Pancreas (tissue), 10 donors: Measurements from ENCODE around the gene VSIR. TPM values are rescaled to one million over a fixed set of nuclear protein-coding genes. Genes with fewer than 3 reads are reported as not detected.

Experiments
- ATAC-seq, 4 donors: fragments of 200-7000 bp; cut with Tn5 transposase; one replicate each; pipeline versions ENCODE4 v1.8.0 to v1.9.1; 2020; ENCODE audit warnings: mild to moderate bottlenecking in 4 of 4, moderate library complexity in 4 of 4
- DNase-seq, 6 donors: peaks; one replicate each; pipeline ENCODE4 v3.0.0-alpha.2; 2020
- FAIRE-seq: peaks from 2 replicates; lab custom pipeline; 2012; peaks lifted over from hg19 to GRCh38; lab: Jason Lieb, UNC
- H3K27ac ChIP-seq, 4 donors: fragments of 200-600 bp; sonication (generic); 1 replicate in 3 of 4; 2 replicates in 1 of 4; pipeline versions ENCODE4 v1.5.0 to v1.8.0; 2020
- H3K27me3 ChIP-seq, 4 donors: fragments of 200-600 bp; one replicate each; pipeline ENCODE4 v1.8.0; 2021
- H3K36me3 ChIP-seq, 3 donors: fragments of 200-600 bp; sonication (generic) in 1 of 3; one replicate each; pipeline versions ENCODE4 v1.5.0 to v1.8.0; 2020 to 2021
- H3K4me1 ChIP-seq, 3 donors: fragments of 200-600 bp; one replicate each; pipeline ENCODE4 v1.8.0; 2021
- H3K4me3 ChIP-seq, 4 donors: fragments of 200-600 bp; sonication (generic) in 2 of 4; one replicate each; pipeline versions ENCODE4 v1.5.0 to v1.8.0; 2020 to 2021
- H3K9me3 ChIP-seq, 4 donors: fragments of 200-600 bp; one replicate each; pipeline ENCODE4 v1.8.0; 2021
- CTCF ChIP-seq, 4 donors: fragments of 200-600 bp; sonication (generic) in 3 of 4; IDR thresholded peaks; one replicate each; pipeline versions ENCODE4 v1.5.0 to v1.8.0; 2021; ENCODE audit warnings: antibody characterized with exemption in 4 of 4
- WGBS, 2 donors: extraction: QIAGEN DNeasy Blood & Tissue Kit; methylation state at CpG; one replicate each; pipeline ENCODE4 v1.1.7; 2013; 5-methylcytosine and 5-hydroxymethylcytosine counted together
- intact Hi-C, 3 donors: fragments of 100-400 bp; cut with DNase I; formaldehyde crosslinking; loops; one replicate each; pipeline versions ENCODE4 v1.11.1 to v1.14.2; 2022
- polyA plus RNA-seq, 2 donors: library from polyadenylated mRNA; stranded (reverse); fragments of 200-250 nt; gene quantifications; one replicate each; pipeline ENCODE4 v1.2.3, GENCODE V29; 2013
- total RNA-seq, 6 donors: library from RNA; stranded (reverse); fragmentation: NEBNext Ultra II Directional in 4 of 6; extraction: Animal tissue kit (Norgen Biotek cat#: 25700) in 4 of 6; gene quantifications; one replicate each; pipeline versions ENCODE4 v1.2.1 to v1.2.4, GENCODE V29; 2021 to 2023
- donor health status: healthy with polysubstance abuse.
- donor health status: DM: no; HTN: no; CAD: no; lungs with moderate emphysema.
- donor health status: DM: no; HTN: no; CAD: no.
- donor health status: control.
- donor health status: control.
- donor health status: Bipolar disorder and iron deficiency.
- donor health status: DM: yes; HTN: yes; CAD: no.
- donor health status: DM: no; HTN: no; CAD: no.
- donor health status: DM: no; HTN: no; CAD: no.
- donor health status: DM: yes; HTN: yes; CAD: no.

The VSIR gene
- total and polyA plus RNA-seq, 8 donors: 3.7 to 27.6 (median 9.3) TPM

GRCh38 chr10:71776481-71776925 lies 3.2 kb upstream of the VSIR start:
- FAIRE-seq: no peak
- DNase-seq: peak in 1 of 6 donors; percentile 15
- intact Hi-C loops: no loop called here
- Histone ChIP-seq H3K4me3 (no peak overlapping the region), H3K36me3 (no peaks in the 10 kb centered on the region), H3K9me3 (no peaks in the 10 kb centered on the region), H3K27ac (no peak overlapping the region), H3K4me1 (peaks cover 0 to 5% (median 0%) of the 10 kb centered on the region in 3 donors), H3K27me3 (no peaks in the 10 kb centered on the region)
- no peak for ATAC-seq
- 81 to 86% methylated on average over 2 of the region's 2 CpGs for WGBS, 2 donors
- no peak for TF ChIP-seq CTCF (IDR thresholded peaks at IDR 0.05)

GRCh38 chr10:71774916-71775702 lies 1.8 kb upstream of the VSIR start:
- DNase-seq: peak in 1 of 6 donors; percentile 45
- H3K4me1 ChIP-seq: peaks cover 0 to 6% (median 5%) of the 10 kb centered on the region in 3 donors
- H3K9me3 ChIP-seq: no peaks in the 10 kb centered on the region
- ATAC-seq: peak in 1 of 4 donors; percentile 11
- WGBS, 2 donors: 61 to 95% methylated on average over 3 of the region's 3 CpGs
- intact Hi-C loops: no loop called here
- H3K36me3 ChIP-seq: no peaks in the 10 kb centered on the region
- no peak overlapping the region for H3K27ac ChIP-seq
- H3K4me3 ChIP-seq: no peak overlapping the region
- FAIRE-seq: no peak
- no peaks in the 10 kb centered on the region for H3K27me3 ChIP-seq
- TF ChIP-seq CTCF (IDR thresholded peaks at IDR 0.05): no peak

- no peaks in the 10 kb centered on the region for H3K27me3 ChIP-seq
- H3K9me3 ChIP-seq: no peaks in the 10 kb centered on the region
- no peaks in the 10 kb centered on the region for H3K36me3 ChIP-seq
- TF ChIP-seq CTCF (IDR thresholded peaks at IDR 0.05): no peak
- peaks cover 0 to 9% (median 5%) of the 10 kb centered on the region in 3 donors for H3K4me1 ChIP-seq
- intact Hi-C loops: no loop called here
- peak overlapping the region; percentile 39 to 74 (median 68) for H3K27ac ChIP-seq
- FAIRE-seq: no peak
- WGBS, 2 donors: 70 to 75% methylated on average over 4 of the region's 4 CpGs
- no peak for DNase-seq
- H3K4me3 ChIP-seq: peak overlapping the region; percentile 35 to 67 (median 43)
- ATAC-seq: peak; percentile 2 to 11 (median 5)
Observed at GRCh38 chr10:71772832-71773220, 494 bp downstream of the VSIR start.

GRCh38 chr10:71771821-71772617 lies 1.3 kb downstream of the VSIR start:
- H3K4me1 ChIP-seq: peaks cover 0 to 17% (median 5%) of the 10 kb centered on the region in 3 donors
- no peak for FAIRE-seq
- peak; percentile 21 to 47 (median 36) for ATAC-seq
- WGBS, 2 donors: 42 to 51% methylated on average over 2 of the region's 2 CpGs
- intact Hi-C loops: no loop called here
- peak overlapping the region in 3 of 4 donors; percentile 35 to 67 (median 40) for H3K4me3 ChIP-seq
- DNase-seq: peak in 3 of 6 donors; percentile 25 to 51 (median 48)
- H3K36me3 ChIP-seq: no peaks in the 10 kb centered on the region
- no peak for TF ChIP-seq CTCF (IDR thresholded peaks at IDR 0.05)
- H3K27ac ChIP-seq: peak overlapping the region; percentile 39 to 74 (median 68)
- H3K27me3 ChIP-seq: no peaks in the 10 kb centered on the region
- no peaks in the 10 kb centered on the region for H3K9me3 ChIP-seq
